HepG2 (cell line): ENCODE data around the gene MSI2. TPM values are rescaled to one million over a fixed set of nuclear protein-coding genes. Genes with fewer than 3 reads are reported as not detected.
A peak's percentile ranks its signal among the peaks of the same experiment; 100 is the strongest.

Source experiments
- ARID5B ChIP-seq: IDR thresholded peaks from 2 replicates; pipeline ENCODE4 v1.4.0; 2020; ENCODE audit warnings: mild to moderate bottlenecking, missing genetic modification reagents
- CC2D1A ChIP-seq: sonication (generic); formaldehyde crosslinking; IDR thresholded peaks from 2 replicates; pipeline ENCODE4 v1.8.1; 2023; ENCODE audit warnings: mild to moderate bottlenecking, missing genetic modification reagents
- DMTF1 ChIP-seq: sonication (generic); formaldehyde crosslinking; IDR thresholded peaks from 2 replicates; pipeline ENCODE4 v1.4.0; 2020; ENCODE audit warnings: mild to moderate bottlenecking, missing genetic modification reagents
- HES4 ChIP-seq: sonication (generic); formaldehyde crosslinking; IDR thresholded peaks from 2 replicates; pipeline ENCODE4 v1.9.0; 2021; ENCODE audit warnings: mild to moderate bottlenecking, missing genetic modification reagents, borderline replicate concordance
- HNF4A ChIP-seq: sonication (generic); formaldehyde crosslinking; IDR thresholded peaks from 2 replicates; pipeline ENCODE4 v1.4.0; 2020; ENCODE audit warnings: missing genetic modification reagents
- HNRNPLL ChIP-seq: fragments of 200-400 bp; formaldehyde crosslinking; IDR thresholded peaks from 2 replicates; pipeline ENCODE4 v1.6.1; 2017; ENCODE audit warnings: mild to moderate bottlenecking, low read depth, low read length; ENCODE audit not compliant: poor library complexity, severe bottlenecking
- MEIS2 ChIP-seq: sonication (generic); formaldehyde crosslinking; IDR thresholded peaks from 2 replicates; pipeline ENCODE4 v1.9.0; 2021; ENCODE audit warnings: mild to moderate bottlenecking, missing genetic modification reagents
- NFKB2 ChIP-seq: sonication (generic); formaldehyde crosslinking; IDR thresholded peaks from 2 replicates; pipeline ENCODE4 v1.4.0; 2020; ENCODE audit warnings: missing genetic modification reagents, borderline replicate concordance
- PAX8 ChIP-seq: sonication (generic); formaldehyde crosslinking; IDR thresholded peaks from 2 replicates; pipeline ENCODE4 v1.8.0; 2022; ENCODE audit warnings: mild to moderate bottlenecking, missing genetic modification reagents, borderline replicate concordance
- PRPF4 ChIP-seq: fragments of 200-400 bp; formaldehyde crosslinking; IDR thresholded peaks from 2 replicates; pipeline ENCODE4 v1.6.1; 2016; ENCODE audit warnings: low read length, low read depth; ENCODE audit not compliant: poor library complexity, severe bottlenecking
- ZBTB49 ChIP-seq: sonication (generic); formaldehyde crosslinking; IDR thresholded peaks from 2 replicates; pipeline ENCODE4 v1.4.0; 2020; ENCODE audit warnings: missing genetic modification reagents, borderline replicate concordance
- ZFP91 ChIP-seq: sonication (generic); formaldehyde crosslinking; IDR thresholded peaks from 2 replicates; pipeline ENCODE4 v1.9.0; 2022; ENCODE audit warnings: missing genetic modification reagents, mild to moderate bottlenecking, borderline replicate concordance
- ZIK1 ChIP-seq: sonication (generic); formaldehyde crosslinking; IDR thresholded peaks from 2 replicates; pipeline ENCODE4 v1.5.0; 2020; ENCODE audit warnings: mild to moderate bottlenecking, low read depth, missing genetic modification reagents, borderline replicate concordance
- ZNF430 ChIP-seq: sonication (generic); formaldehyde crosslinking; IDR thresholded peaks from 2 replicates; pipeline ENCODE4 v1.9.0; 2021; ENCODE audit warnings: mild to moderate bottlenecking, missing genetic modification reagents
- ZNF549 ChIP-seq: sonication (generic); formaldehyde crosslinking; IDR thresholded peaks from 2 replicates; pipeline ENCODE4 v1.5.0; 2020; ENCODE audit warnings: missing genetic modification reagents
- ZNF558 ChIP-seq: sonication (generic); formaldehyde crosslinking; IDR thresholded peaks from 2 replicates; pipeline ENCODE4 v1.9.0; 2022; ENCODE audit warnings: mild to moderate bottlenecking, missing genetic modification reagents, borderline replicate concordance
- ZNF598 ChIP-seq: sonication (generic); formaldehyde crosslinking; IDR thresholded peaks from 2 replicates; pipeline ENCODE4 v1.5.1; 2020; ENCODE audit warnings: mild to moderate bottlenecking, missing genetic modification reagents, borderline replicate concordance
- ZNF747 ChIP-seq: sonication (generic); formaldehyde crosslinking; IDR thresholded peaks from 2 replicates; pipeline ENCODE4 v1.8.1; 2023; ENCODE audit warnings: missing genetic modification reagents, mild to moderate bottlenecking, borderline replicate concordance
- polyA plus RNA-seq, 8 experiments: library from polyadenylated mRNA; depleted of rRNA in 3 of 8; stranded (reverse) in 7 of 8; unstranded in 1 of 8; fragments of >200 nt; fragmentation: Illumina TruSeq in 4 of 8; extraction: Trizol in 4 of 8; gene quantifications; 2 replicates each; pipeline versions ENCODE4 v1.2.1 to v1.2.3, GENCODE V29; 2011 to 2016; ENCODE audit warnings: low read depth in 4 of 8, missing spikeins in 1 of 8, mixed read lengths in 1 of 8; ENCODE audit not compliant: insufficient read depth in 1 of 8
- total RNA-seq, 5 experiments: library from RNA; depleted of rRNA; stranded (reverse); fragments of >200 nt; fragmentation: Illumina TruSeq; extraction: Trizol; gene quantifications; 2 replicates each; pipeline ENCODE4 v1.2.3, GENCODE V29; 2016; ENCODE audit warnings: low read depth in 1 of 5

Gene MSI2
- total and polyA plus RNA-seq, 2 of the 13 experiments (the other 11 are each of a cell fraction or from before 2014, with no cell fraction given) = 77.5 to 78.4 TPM

- TF ChIP-seq ZFP91 (CRISPR knock-in tag) = peak; percentile 51; the same call in 1 of the 2 replicates
- TF ChIP-seq ARID5B (CRISPR knock-in tag) = no peak; the same call in 1 of the 2 replicates
- no peak for TF ChIP-seq HES4
- no peak for TF ChIP-seq ZIK1
- no peak for TF ChIP-seq CC2D1A
- no peak for TF ChIP-seq HNF4A (CRISPR knock-in tag)
- TF ChIP-seq MEIS2 (CRISPR knock-in tag) = no peak
- TF ChIP-seq ZNF430 (CRISPR knock-in tag) = no peak
- no peak for TF ChIP-seq DMTF1 (CRISPR knock-in tag)
- TF ChIP-seq ZNF558 (CRISPR knock-in tag) = no peak
- TF ChIP-seq PRPF4 = no peak
- TF ChIP-seq PAX8 (CRISPR knock-in tag) = no peak
- TF ChIP-seq ZNF549 = no peak
- TF ChIP-seq NFKB2 (CRISPR knock-in tag) = peak; percentile 77; the same call in 1 of the 2 replicates
- no peak for TF ChIP-seq ZNF747
- no peak for TF ChIP-seq ZBTB49 (CRISPR knock-in tag)
- no peak for TF ChIP-seq HNRNPLL
- TF ChIP-seq ZNF598 (CRISPR knock-in tag) = peak; percentile 44; the same call in 1 of the 2 replicates
Observed at GRCh38 chr17:57440522-57441269, 184.4 kb downstream of the MSI2 start (continued).
